Effector memory CD4-positive, alpha-beta T cell (primary cell): ENCODE results near the gene PDGFC.

Source experiments
- DNase-seq, 3 donors: peaks; one replicate each; pipeline ENCODE4 v3.0.0-alpha.2; 2020
- H3K27ac ChIP-seq: 2 replicates; pipeline ENCODE4 v1.7.0; 2013; ENCODE audit warnings: mild to moderate bottlenecking, low read length, moderate library complexity; ENCODE audit not compliant: insufficient read depth, poor library complexity, severe bottlenecking
- H3K27me3 ChIP-seq: replicated peaks from 2 replicates; pipeline ENCODE4 v1.7.0; 2013; ENCODE audit warnings: mild to moderate bottlenecking, low read length; ENCODE audit not compliant: insufficient read depth, control insufficient read depth, poor library complexity, severe bottlenecking
- H3K36me3 ChIP-seq: 2 replicates; pipeline ENCODE4 v1.7.0; 2013; ENCODE audit warnings: mild to moderate bottlenecking, low read length, moderate library complexity; ENCODE audit not compliant: control insufficient read depth, insufficient read depth
- H3K4me1 ChIP-seq: 2 replicates; pipeline ENCODE4 v1.7.0; 2013; ENCODE audit warnings: low read length, mild to moderate bottlenecking; ENCODE audit not compliant: control insufficient read depth, insufficient read depth, poor library complexity, severe bottlenecking
- H3K4me3 ChIP-seq: 2 replicates; pipeline ENCODE4 v1.7.0; 2013; ENCODE audit warnings: low read length, low read depth, mild to moderate bottlenecking; ENCODE audit not compliant: insufficient read depth, poor library complexity, severe bottlenecking
- H3K9me3 ChIP-seq: 2 replicates; pipeline ENCODE4 v1.7.0; 2013; ENCODE audit warnings: mild to moderate bottlenecking, low read length, moderate library complexity; ENCODE audit not compliant: control insufficient read depth

PDGFC gene

DNA sequence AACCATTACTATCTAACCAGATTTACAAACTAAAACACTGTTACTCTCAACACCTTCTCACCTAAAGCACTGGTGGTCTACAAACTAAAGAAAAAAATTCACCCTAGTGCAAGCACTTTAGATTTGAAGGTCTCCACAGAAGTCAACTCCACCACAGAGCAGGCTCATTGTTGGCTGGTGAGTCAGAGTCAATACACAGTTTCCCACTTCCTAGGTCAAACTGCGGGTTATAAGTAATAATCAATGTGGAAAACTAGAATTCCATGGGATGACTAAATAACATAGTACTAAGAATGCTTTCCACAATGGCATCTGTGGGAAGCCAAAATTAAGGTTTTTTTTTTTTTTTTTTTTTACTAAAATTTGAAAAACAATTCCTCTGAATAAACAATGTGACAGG, 191.8 kb downstream of the PDGFC start:
- Histone ChIP-seq H3K9me3 (no peaks in the 10 kb centered on the region), H3K27me3 (no peaks in the 10 kb centered on the region), H3K27ac (no peak overlapping the region), H3K36me3 (no peaks in the 10 kb centered on the region), H3K4me1 (no peaks in the 10 kb centered on the region), H3K4me3 (no peak overlapping the region)
- DNase-seq, result no peak

DNA sequence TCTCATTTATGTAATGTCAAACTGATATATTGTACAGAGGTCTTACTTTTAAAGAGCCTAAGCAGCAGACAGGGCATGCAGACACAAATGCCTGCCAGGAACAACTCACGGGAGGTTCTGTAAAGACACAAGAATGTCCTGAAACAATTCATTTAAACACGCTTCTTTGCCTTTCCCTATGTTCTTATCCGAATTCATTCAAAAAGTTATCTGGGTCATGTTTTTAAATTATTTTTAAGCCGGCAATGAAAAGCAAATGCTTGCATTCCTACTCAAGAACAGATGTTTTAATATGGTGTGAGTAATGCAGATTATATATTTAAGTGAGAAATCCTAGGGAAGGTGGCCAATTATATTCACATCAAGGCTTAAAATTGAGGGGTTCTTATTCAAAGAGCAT, 192.6 kb downstream of the PDGFC start:
- H3K9me3 ChIP-seq, result no peaks in the 10 kb centered on the region
- no peak for DNase-seq
- no peak overlapping the region for H3K27ac ChIP-seq
- H3K4me1 ChIP-seq, result no peaks in the 10 kb centered on the region
- H3K36me3 ChIP-seq, result no peaks in the 10 kb centered on the region
- no peaks in the 10 kb centered on the region for H3K27me3 ChIP-seq
- no peak overlapping the region for H3K4me3 ChIP-seq

DNA sequence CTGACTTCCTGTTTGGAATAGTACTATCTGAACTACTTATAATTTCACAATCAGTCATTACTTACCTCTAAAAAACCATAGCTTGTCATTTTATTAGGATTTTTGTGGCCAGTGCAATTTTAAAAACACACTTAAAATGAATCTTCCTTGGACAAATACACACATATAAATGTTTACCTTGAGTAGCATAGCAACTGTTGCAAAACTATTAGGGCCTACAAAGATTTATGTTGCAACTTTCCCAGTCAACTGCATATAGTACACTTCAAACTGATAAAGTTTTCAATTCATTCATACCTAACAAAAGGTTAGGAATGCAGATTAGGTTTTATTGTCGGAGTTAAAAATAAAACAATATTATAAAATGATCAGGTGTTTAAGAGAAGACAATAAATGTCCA, 193.0 kb downstream of the PDGFC start:
- DNase-seq, result no peak
- Histone ChIP-seq H3K9me3 (no peaks in the 10 kb centered on the region), H3K27me3 (no peaks in the 10 kb centered on the region), H3K4me3 (no peak overlapping the region), H3K36me3 (no peaks in the 10 kb centered on the region), H3K4me1 (no peaks in the 10 kb centered on the region), H3K27ac (no peak overlapping the region)

DNA sequence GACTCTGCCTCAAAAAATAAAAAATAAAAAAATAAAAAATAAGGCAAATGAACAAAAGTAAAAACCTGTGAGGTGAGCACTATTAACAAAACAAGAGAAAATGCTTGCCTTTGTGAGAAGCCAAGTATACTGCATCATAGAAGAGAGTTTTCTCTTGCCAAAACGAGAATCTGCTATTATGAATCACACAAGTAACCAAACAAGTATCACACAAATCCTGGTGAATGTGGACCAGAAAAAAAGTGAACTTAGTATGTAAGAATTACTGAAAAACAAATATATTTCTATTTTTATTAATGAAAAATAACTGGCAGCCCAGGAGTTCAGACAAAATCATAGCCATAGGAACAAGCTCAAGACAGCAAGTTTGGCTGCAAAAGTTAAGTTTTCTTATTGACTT, 193.5 kb downstream of the PDGFC start:
- no peak overlapping the region for H3K27ac ChIP-seq
- DNase-seq, result no peak
- H3K9me3 ChIP-seq, result no peaks in the 10 kb centered on the region
- H3K4me1 ChIP-seq, result no peaks in the 10 kb centered on the region
- H3K36me3 ChIP-seq, result no peaks in the 10 kb centered on the region
- H3K4me3 ChIP-seq, result no peak overlapping the region
- no peaks in the 10 kb centered on the region for H3K27me3 ChIP-seq

DNA sequence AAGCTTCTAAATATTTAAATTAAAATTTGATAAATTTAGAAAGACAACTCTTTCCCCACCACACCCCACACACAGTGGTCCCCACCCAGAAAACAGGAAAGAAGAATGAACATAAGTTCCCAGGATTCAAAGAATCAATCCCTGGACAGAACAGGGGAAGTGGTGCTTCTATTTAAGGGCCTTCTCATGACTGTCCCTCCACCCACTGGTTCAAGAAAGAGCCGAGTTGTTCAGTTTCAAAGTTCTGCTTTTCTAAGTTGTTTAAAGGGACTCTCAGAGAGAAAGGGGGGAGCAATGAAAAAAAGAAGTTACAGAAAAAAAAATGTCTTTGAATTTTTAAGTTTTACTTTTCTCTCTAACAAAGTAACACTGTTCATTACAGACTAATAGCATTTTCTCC, 195.8 kb downstream of the PDGFC start:
- Histone ChIP-seq H3K36me3 (no peaks in the 10 kb centered on the region), H3K4me1 (no peaks in the 10 kb centered on the region), H3K27me3 (no peaks in the 10 kb centered on the region), H3K4me3 (no peak overlapping the region), H3K9me3 (no peaks in the 10 kb centered on the region), H3K27ac (no peak overlapping the region)
- DNase-seq, result no peak

DNA sequence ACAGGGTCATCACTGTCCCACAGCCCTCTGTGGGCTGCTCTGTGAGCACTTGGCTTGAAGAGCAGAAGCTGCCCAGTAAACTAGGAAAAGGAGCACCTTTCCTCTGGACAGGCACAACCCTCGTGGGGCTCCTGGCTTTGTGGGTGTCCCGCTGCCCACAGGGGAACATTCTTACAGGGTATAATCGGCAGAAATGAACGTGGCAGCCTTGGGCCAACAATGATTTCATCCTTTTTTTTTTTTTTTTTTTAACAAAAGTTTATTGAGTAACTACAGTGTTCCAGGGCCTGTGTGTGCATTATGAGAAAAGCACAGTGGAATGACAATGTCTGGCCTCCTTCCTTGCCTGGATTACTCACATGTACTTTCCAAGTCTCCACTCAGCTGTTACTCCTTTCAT, 197.2 kb downstream of the PDGFC start:
- Histone ChIP-seq H3K27me3 (no peaks in the 10 kb centered on the region), H3K4me1 (no peaks in the 10 kb centered on the region), H3K4me3 (no peak overlapping the region), H3K36me3 (no peaks in the 10 kb centered on the region), H3K27ac (no peak overlapping the region), H3K9me3 (no peaks in the 10 kb centered on the region)
- DNase-seq, result no peak

DNA sequence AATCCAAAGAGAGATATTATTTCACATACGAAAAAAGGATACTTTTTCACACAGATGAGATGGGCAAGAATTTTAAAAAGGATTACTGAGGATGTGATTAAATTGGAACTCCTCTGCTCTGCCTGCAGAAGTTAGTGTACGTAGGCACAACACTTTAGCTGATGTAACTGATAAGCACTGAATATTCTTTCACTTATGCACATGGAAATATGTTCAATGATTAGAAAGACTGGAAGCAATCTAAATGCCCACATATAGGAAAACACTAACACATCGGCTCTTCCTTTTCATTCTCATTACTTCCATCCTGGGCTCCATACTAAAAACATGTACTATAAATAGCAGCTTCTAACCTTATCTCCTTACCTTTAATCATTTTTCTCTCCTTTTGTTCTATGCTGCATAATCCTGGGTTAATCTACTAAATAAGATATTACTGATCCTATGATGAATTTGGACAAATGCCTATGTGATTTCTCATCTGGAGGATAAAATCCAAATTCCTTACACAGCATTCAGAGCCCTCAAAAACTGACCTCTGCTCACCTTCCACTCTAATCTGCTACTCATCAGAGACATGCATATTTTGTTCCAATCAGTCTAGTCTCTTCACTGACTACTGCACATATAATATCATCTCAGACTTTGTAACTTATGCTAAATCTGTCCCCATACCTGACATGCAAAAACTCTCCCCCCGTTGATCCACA, 197.8 kb downstream of the PDGFC start:
- no peak overlapping the region for H3K4me3 ChIP-seq
- H3K36me3 ChIP-seq, result no peaks in the 10 kb centered on the region
- no peak for DNase-seq
- no peaks in the 10 kb centered on the region for H3K9me3 ChIP-seq
- H3K27me3 ChIP-seq, result no peaks in the 10 kb centered on the region
- H3K27ac ChIP-seq, result no peak overlapping the region
- H3K4me1 ChIP-seq, result no peaks in the 10 kb centered on the region

DNA sequence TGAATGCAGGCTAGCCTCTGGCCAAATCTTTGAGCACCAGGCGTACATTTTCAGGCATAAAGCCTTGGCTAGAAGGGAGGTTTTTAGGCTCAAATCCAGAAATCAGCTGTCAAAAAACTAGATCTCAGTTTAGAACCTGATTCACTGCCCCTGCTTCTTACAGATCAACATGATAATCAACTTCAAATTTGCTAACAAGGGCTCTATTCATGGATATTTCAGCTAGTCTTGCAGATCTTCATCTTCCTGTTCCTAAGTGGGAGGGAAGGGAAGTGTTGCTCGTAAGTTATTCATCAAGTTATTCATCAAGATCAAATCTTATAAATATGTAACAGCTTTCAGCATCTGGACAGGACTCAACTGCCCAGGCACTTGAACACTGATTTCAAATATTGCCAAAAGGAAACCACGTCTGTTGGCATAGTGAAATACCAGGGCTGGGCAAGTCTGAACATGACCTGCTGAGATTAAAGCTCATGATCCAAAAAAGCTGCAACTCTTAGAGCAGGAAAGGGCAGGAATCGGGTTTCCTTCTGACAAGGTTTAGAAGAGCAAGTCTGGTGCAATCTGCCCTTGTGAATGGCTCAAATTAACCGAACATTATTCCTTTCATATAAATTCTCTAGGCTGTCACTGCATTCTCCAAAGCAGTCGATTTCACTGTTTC, 200.3 kb downstream of the PDGFC start:
- H3K4me1 ChIP-seq, result no peaks in the 10 kb centered on the region

DNA sequence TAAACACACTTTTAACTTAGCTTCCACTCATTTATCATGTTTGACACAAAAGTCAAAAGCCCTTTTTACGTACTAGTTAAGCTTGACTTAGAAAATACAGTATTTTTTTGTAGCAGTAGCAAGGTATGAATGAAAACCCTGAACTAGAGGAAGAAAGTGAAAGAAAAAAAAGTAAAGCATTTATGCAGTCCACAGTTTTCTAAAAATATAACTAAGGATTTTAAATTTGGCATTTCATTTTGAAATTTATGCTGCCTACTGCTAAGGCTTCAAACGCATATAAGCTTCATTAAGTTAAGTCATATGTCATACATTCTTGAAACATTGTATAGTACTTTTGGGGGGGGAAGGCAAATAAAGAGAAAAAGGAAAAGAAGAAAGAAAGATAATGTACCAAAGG, 201.5 kb downstream of the PDGFC start:
- DNase-seq, result no peak
- Histone ChIP-seq H3K4me1 (no peaks in the 10 kb centered on the region), H3K36me3 (no peaks in the 10 kb centered on the region), H3K27ac (no peak overlapping the region), H3K27me3 (no peaks in the 10 kb centered on the region), H3K4me3 (no peak overlapping the region), H3K9me3 (no peaks in the 10 kb centered on the region)

More for the DNA sequence above, 200.3 kb downstream of the PDGFC start:
- H3K36me3 ChIP-seq, result no peaks in the 10 kb centered on the region
- no peaks in the 10 kb centered on the region for H3K9me3 ChIP-seq
- no peak overlapping the region for H3K4me3 ChIP-seq
- no peaks in the 10 kb centered on the region for H3K27me3 ChIP-seq
- H3K27ac ChIP-seq, result no peak overlapping the region
- no peak for DNase-seq

DNA sequence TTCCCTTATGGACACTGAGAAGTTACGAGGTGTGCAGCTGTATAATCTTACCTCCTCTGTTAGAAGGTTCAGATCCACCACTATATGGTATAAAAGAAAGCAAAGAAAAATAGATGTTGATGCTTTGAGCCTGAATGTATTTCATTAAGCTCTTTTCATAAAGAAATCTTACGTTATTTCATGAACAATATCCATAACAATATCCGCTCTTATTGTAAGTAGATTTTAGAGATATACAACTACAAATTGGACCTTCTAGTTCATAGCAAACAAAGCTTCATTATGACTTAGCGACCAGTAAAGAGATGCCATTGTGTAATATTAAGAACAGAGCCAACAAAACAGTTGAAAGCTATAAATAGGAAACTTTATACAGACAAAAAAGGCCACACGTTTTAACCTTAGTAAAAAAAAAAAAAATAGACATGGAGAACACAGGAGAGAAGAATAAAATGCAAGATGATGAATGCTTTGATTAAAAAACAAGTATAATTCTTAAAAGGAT, 203.6 kb downstream of the PDGFC start:
- Histone ChIP-seq H3K36me3 (no peaks in the 10 kb centered on the region), H3K9me3 (no peaks in the 10 kb centered on the region), H3K27me3 (no peaks in the 10 kb centered on the region), H3K4me3 (no peak overlapping the region), H3K27ac (no peak overlapping the region), H3K4me1 (no peaks in the 10 kb centered on the region)
- no peak for DNase-seq
